PFSK-1 (cell line): Measurements from ENCODE around the gene UBQLN4.

Experiments used
- FOXP2 ChIP-seq: optimal IDR thresholded peaks from 2 replicates; pipeline ENCODE3; 2011; ENCODE audit warnings: borderline replicate concordance, control low read depth, inconsistent platforms; ENCODE audit not compliant: insufficient read depth; ENCODE audit errors: extremely low read length, extremely low read depth
- POLR2AphosphoS5 ChIP-seq: IDR thresholded peaks from 2 replicates; pipeline ENCODE4 v1.6.1; 2012; ENCODE audit warnings: low read depth, mild to moderate bottlenecking, control low read depth, low read length, moderate library complexity
- REST ChIP-seq, 2 experiments: IDR thresholded peaks; 2 replicates each; pipeline versions ENCODE4 v1.6.1 to v1.8.0; 2011 to 2012; ENCODE audit warnings: low read depth in 2 of 2, low read length in 2 of 2, control low read depth in 1 of 2, inconsistent platforms in 1 of 2, mild to moderate bottlenecking in 1 of 2, moderate library complexity in 1 of 2; ENCODE audit not compliant: insufficient read depth in 1 of 2
- SIN3A ChIP-seq: IDR thresholded peaks from 2 replicates; pipeline ENCODE4 v1.6.1; 2012; ENCODE audit warnings: mild to moderate bottlenecking, low read length, moderate library complexity, borderline replicate concordance; ENCODE audit not compliant: insufficient read depth
- TAF1 ChIP-seq: IDR thresholded peaks from 2 replicates; pipeline ENCODE4 v1.6.1; 2012; ENCODE audit warnings: low read length, control low read depth, borderline replicate concordance; ENCODE audit not compliant: insufficient read depth

UBQLN4 gene

GRCh38 chr1:156054500-156055280 lies 1.1 kb upstream of the UBQLN4 start, which contains the start of gene LAMTOR2:
TSS of gene LAMTOR2 (plus strand) at chr1:156054782. CDS start at chr1:156054890, 108 bp downstream.
- peak; percentile 92; the same call in 1 of the 2 replicates for TF ChIP-seq SIN3A
- peak; percentile 86 for TF ChIP-seq TAF1
- peak; percentile 66 for TF ChIP-seq FOXP2
- TF ChIP-seq REST (IDR thresholded peaks at IDR 0.05; ENCODE audit: insufficient read depth in 1 of 2, low read depth in 2 of 2, low read length in 2 of 2): peak; percentile 37 to 61; a peak in 1 of 4 replicates
- TF ChIP-seq POLR2AphosphoS5: peak; percentile 85

GRCh38 chr1:156052862-156053767 lies 483 bp downstream of the UBQLN4 start:
- TF ChIP-seq FOXP2 (no peak), SIN3A (0 out of 2 replicates have a peak, but pooled peaks have one; percentile 13)

GRCh38 chr1:156051011-156051725 lies 2.4 kb downstream of the UBQLN4 start:
- TF ChIP-seq SIN3A: no peak
- no peak for TF ChIP-seq REST (IDR thresholded peaks at IDR 0.05; ENCODE audit: insufficient read depth in 1 of 2, low read depth in 2 of 2, low read length in 2 of 2)
- TF ChIP-seq TAF1: no peak
- no peak for TF ChIP-seq FOXP2
- TF ChIP-seq POLR2AphosphoS5: no peak

- TF ChIP-seq REST (IDR thresholded peaks at IDR 0.05; ENCODE audit: insufficient read depth in 1 of 2, low read depth in 2 of 2, low read length in 2 of 2) (no peak), FOXP2 (no peak), TAF1 (no peak), POLR2AphosphoS5 (no peak), SIN3A (no peak)
These were observed 3.2 kb downstream of the UBQLN4 start for GRCh38 chr1:156050376-156050775.
